Iris pigment epithelial cell (primary cell): ENCODE measurements around the gene UGT1A4.
"Not testable (repeated sequence)": the region's sequence is repeated elsewhere in the genome, so short reads cannot be mapped to it uniquely, and the experiment has no call there.

Source experiments
- DNase-seq: peaks from one replicate; pipeline ENCODE4 v3.0.0-alpha.2; 2011; ENCODE audit warnings: low read depth

The UGT1A4 gene

GRCh38 chr2:233750689-233751088, 32.2 kb downstream of the UGT1A4 start:
- not testable (repeated sequence) for DNase-seq

GRCh38 chr2:233751212-233752009, 32.9 kb downstream of the UGT1A4 start:
- DNase-seq: not testable (repeated sequence)

GRCh38 chr2:233754872-233755611, 36.5 kb downstream of the UGT1A4 start:
- DNase-seq: no peak

GRCh38 chr2:233756429-233757081, 38.0 kb downstream of the UGT1A4 start:
- no peak for DNase-seq

- no peak for DNase-seq
Measured at GRCh38 chr2:233758141-233758540, 39.6 kb downstream of the UGT1A4 start.

- peak; percentile 44 for DNase-seq
Measured at GRCh38 chr2:233758849-233759248, 40.3 kb downstream of the UGT1A4 start.

- DNase-seq: no peak
Measured at GRCh38 chr2:233760043-233760442, 41.5 kb downstream of the UGT1A4 start, which contains the start of gene UGT1A1. TSS of gene UGT1A1 (plus strand) at chr2:233760270. CDS start at chr2:233760288, 18 bp downstream.

GRCh38 chr2:233761040-233761769, 42.7 kb downstream of the UGT1A4 start:
- DNase-seq: peak; percentile 72

GRCh38 chr2:233764264-233764663, 45.7 kb downstream of the UGT1A4 start:
- peak; percentile 82 for DNase-seq

- DNase-seq: peak; percentile 13
Measured at GRCh38 chr2:233764761-233765160, 46.2 kb downstream of the UGT1A4 start.

- DNase-seq: no peak
Measured at GRCh38 chr2:233766416-233766815, 47.9 kb downstream of the UGT1A4 start.

GRCh38 chr2:233768076-233768475, 49.5 kb downstream of the UGT1A4 start:
- no peak for DNase-seq

GRCh38 chr2:233769260-233769659, 50.7 kb downstream of the UGT1A4 start:
- no peak for DNase-seq

GRCh38 chr2:233772153-233772552, 53.6 kb downstream of the UGT1A4 start:
- no peak for DNase-seq

- DNase-seq: no peak
Measured at GRCh38 chr2:233772583-233772982, 54.0 kb downstream of the UGT1A4 start.

GRCh38 chr2:233773854-233774253, 55.3 kb downstream of the UGT1A4 start:
- no peak for DNase-seq

- DNase-seq: no peak
Measured at GRCh38 chr2:233775414-233775813, 56.9 kb downstream of the UGT1A4 start.

- no peak for DNase-seq
Measured at GRCh38 chr2:233778030-233778429, 59.5 kb downstream of the UGT1A4 start, which contains the start of gene MROH2A. TSS of gene MROH2A (plus strand) at chr2:233778330. CDS start at chr2:233779359, 1,029 bp downstream.

- no peak for DNase-seq
Measured at GRCh38 chr2:233779722-233780121, 61.2 kb downstream of the UGT1A4 start.

- DNase-seq: no peak
Measured at GRCh38 chr2:233780771-233781170, 62.2 kb downstream of the UGT1A4 start.

GRCh38 chr2:233789554-233789953, 71.0 kb downstream of the UGT1A4 start:
- DNase-seq: no peak
